K562 (cell line): ENCODE data around the gene ARID3A. TPM values are rescaled to one million over a fixed set of nuclear protein-coding genes. Genes with fewer than 3 reads are reported as not detected.

Experiments used
- ARNT ChIP-seq, 2 experiments: fragments of 450-650 bp; IDR thresholded peaks; 2 replicates each; pipeline ENCODE4 v1.6.1; 2016; ENCODE audit warnings: mild to moderate bottlenecking in 1 of 2
- ASH1L ChIP-seq: fragments of 450-650 bp; IDR thresholded peaks from 2 replicates; pipeline ENCODE4 v1.6.1; 2018; ENCODE audit warnings: borderline replicate concordance, mild to moderate bottlenecking, low read depth; ENCODE audit not compliant: partially characterized antibody
- CXXC5 ChIP-seq: fragments of 250-450 bp; sonication (Bioruptor Pico); IDR thresholded peaks from 2 replicates; pipeline ENCODE4 v1.8.0; 2022; ENCODE audit warnings: inconsistent platforms, mild to moderate bottlenecking, moderate library complexity
- DMBX1 ChIP-seq: fragments of 250-450 bp; sonication (Bioruptor Pico); IDR thresholded peaks from 2 replicates; pipeline ENCODE4 v1.8.0; 2022; ENCODE audit warnings: inconsistent platforms, mild to moderate bottlenecking, moderate library complexity, borderline replicate concordance
- EZH2 ChIP-seq: IDR thresholded peaks from 2 replicates; pipeline ENCODE4 v1.6.1; 2012; ENCODE audit warnings: low read depth, mild to moderate bottlenecking, inconsistent platforms, low read length, borderline replicate concordance
- FOXJ2 ChIP-seq: fragments of 200-800 bp; sonication (Bioruptor generic); IDR thresholded peaks from 2 replicates; pipeline ENCODE4 v1.6.1; 2016; ENCODE audit warnings: missing genetic modification characterization, missing compliant biosample characterization
- HDAC8 ChIP-seq: fragments of 450-650 bp; IDR thresholded peaks from 2 replicates; pipeline ENCODE4 v1.6.1; 2016; ENCODE audit warnings: mild to moderate bottlenecking, missing genetic modification characterization, moderate library complexity, missing compliant biosample characterization
- HES1 ChIP-seq: fragments of 450-650 bp; IDR thresholded peaks from 2 replicates; pipeline ENCODE4 v1.6.1; 2016; ENCODE audit warnings: low read depth, mild to moderate bottlenecking, moderate library complexity
- HMBOX1 ChIP-seq: sonication (generic); IDR thresholded peaks from 2 replicates; pipeline ENCODE4 v1.6.1; 2016
- MNT ChIP-seq, 2 experiments: fragments of 450-650 bp; conservative IDR thresholded peaks; 2 replicates each; pipeline ENCODE4 v1.6.1; 2017; ENCODE audit warnings: mild to moderate bottlenecking in 2 of 2, moderate library complexity in 2 of 2
- NCOA4 ChIP-seq: fragments of 450-650 bp; IDR thresholded peaks from 2 replicates; pipeline ENCODE4 v1.6.1; 2018; ENCODE audit warnings: mild to moderate bottlenecking; ENCODE audit not compliant: partially characterized antibody
- PYGO2 ChIP-seq: fragments of 450-650 bp; IDR thresholded peaks from 2 replicates; pipeline ENCODE4 v1.6.1; 2016; ENCODE audit warnings: mild to moderate bottlenecking, missing genetic modification characterization, moderate library complexity, missing compliant biosample characterization
- SIX5 ChIP-seq, 2 experiments: IDR thresholded peaks; 2 replicates each; pipeline ENCODE4 v1.6.1; 2011; ENCODE audit warnings: low read length in 2 of 2, borderline replicate concordance in 1 of 2, low read depth in 1 of 2, mild to moderate bottlenecking in 1 of 2, moderate library complexity in 1 of 2; ENCODE audit not compliant: insufficient read depth in 1 of 2
- SPI1 ChIP-seq: IDR thresholded peaks from 2 replicates; pipeline ENCODE4 v1.6.1; 2011; ENCODE audit warnings: low read depth, low read length, control low read depth, borderline replicate concordance
- TRIM24 ChIP-seq, 2 experiments: fragments of 450-650 bp; IDR thresholded peaks; 2 replicates each; pipeline ENCODE4 v1.6.1; 2016
- ZBTB7A ChIP-seq: IDR thresholded peaks from 2 replicates; pipeline ENCODE4 v1.6.1; 2011; ENCODE audit warnings: low read depth, mild to moderate bottlenecking, low read length, moderate library complexity, borderline replicate concordance; ENCODE audit not compliant: control insufficient read depth
- ZFP91 ChIP-seq: sonication (generic); formaldehyde crosslinking; IDR thresholded peaks from 2 replicates; pipeline ENCODE4 v1.8.0; 2022; ENCODE audit warnings: mild to moderate bottlenecking, missing genetic modification reagents
- ZNF263 ChIP-seq: sonication (generic); formaldehyde crosslinking; IDR thresholded peaks from 2 replicates; pipeline ENCODE4 v1.8.0; 2022; ENCODE audit warnings: mild to moderate bottlenecking, missing genetic modification reagents, borderline replicate concordance
- ZNF324 ChIP-seq: fragments of 250-450 bp; sonication (Bioruptor Pico); IDR thresholded peaks from 2 replicates; pipeline ENCODE4 v1.4.0; 2020; ENCODE audit warnings: mild to moderate bottlenecking
- ZNF76 ChIP-seq: fragments of 250-450 bp; sonication (Bioruptor Pico); IDR thresholded peaks from 2 replicates; pipeline ENCODE4 v1.4.0; 2020; ENCODE audit warnings: mild to moderate bottlenecking, moderate library complexity, borderline replicate concordance
- ZNF77 ChIP-seq: fragments of 250-450 bp; sonication (Bioruptor Pico); IDR thresholded peaks from 2 replicates; pipeline ENCODE4 v1.5.0; 2020
- ZNF79 ChIP-seq: fragments of 250-450 bp; sonication (Bioruptor Pico); IDR thresholded peaks from 2 replicates; pipeline ENCODE4 v1.4.0; 2020; ENCODE audit warnings: low read depth, mild to moderate bottlenecking, moderate library complexity
- polyA plus RNA-seq, 8 experiments: library from polyadenylated mRNA; depleted of rRNA in 4 of 8; stranded (reverse) in 5 of 8; unstranded in 3 of 8; fragments of >200 nt; fragmentation: Nextera tagmentation in 2 of 8; fragmentation: Illumina TruSeq in 1 of 8; extraction: Ambion mirVana in 2 of 8; extraction: Trizol in 1 of 8; gene quantifications; 2 replicates each; pipeline versions ENCODE4 v1.2.1 to v1.2.3, GENCODE V29; 2011 to 2014; ENCODE audit warnings: inconsistent platforms in 1 of 8, missing spikeins in 1 of 8
- total RNA-seq, 7 experiments: library from RNA; depleted of rRNA in 6 of 7; stranded (reverse); fragments of >200 nt in 6 of 7; fragmentation: Illumina TruSeq in 2 of 7; extraction: Trizol in 2 of 7; gene quantifications; 2 replicates each; pipeline versions ENCODE4 v1.2.1 to v1.2.3, GENCODE V29; 2011 to 2021; ENCODE audit warnings: low replicate concordance in 1 of 7

The ARID3A gene
- total and polyA plus RNA-seq, 9 of the 15 experiments (the other 6 are each of a cell fraction or from before 2014, with no cell fraction given): 1.4 to 118 (median 31.2) TPM

GRCh38 chr19:958967-959855 lies 33.4 kb downstream of the ARID3A start (continued):
- peak in 1 of 2 experiments; percentile 48; a peak in 2 of 4 replicates for TF ChIP-seq MNT (conservative IDR thresholded peaks at IDR 0.05)
- TF ChIP-seq ZNF79 (CRISPR knock-in tag): no peak
- TF ChIP-seq ZFP91 (CRISPR knock-in tag): no peak
- no peak for TF ChIP-seq HMBOX1
- peak in 1 of 2 experiments; percentile 63; a peak in 1 of 4 replicates for TF ChIP-seq TRIM24 (IDR thresholded peaks at IDR 0.05)
- TF ChIP-seq CXXC5 (CRISPR knock-in tag): peak; percentile 84
- TF ChIP-seq ZNF76 (CRISPR knock-in tag): no peak
- no peak for TF ChIP-seq SPI1
- 0 out of 2 replicates have a peak, but pooled peaks have one; percentile 69 for TF ChIP-seq DMBX1 (CRISPR knock-in tag)
- TF ChIP-seq ASH1L: no peak
- TF ChIP-seq NCOA4: no peak
- TF ChIP-seq HES1: no peak
- peak; percentile 32 to 55; a peak in 2 of 4 replicates for TF ChIP-seq ARNT (IDR thresholded peaks at IDR 0.05)
- no peak for TF ChIP-seq EZH2
- TF ChIP-seq FOXJ2 (tag): no peak
- no peak for TF ChIP-seq ZNF263
- TF ChIP-seq PYGO2 (tag): no peak
- no peak for TF ChIP-seq ZNF77 (CRISPR knock-in tag)
- TF ChIP-seq ZNF324 (CRISPR knock-in tag): 0 out of 2 replicates have a peak, but pooled peaks have one; percentile 51
- no peak for TF ChIP-seq SIX5 (IDR thresholded peaks at IDR 0.05; ENCODE audit: borderline replicate concordance in 1 of 2, insufficient read depth in 1 of 2, low read depth in 1 of 2, low read length in 2 of 2)
- no peak for TF ChIP-seq HDAC8 (tag)
- TF ChIP-seq ZBTB7A: no peak
